Loucy (cell line): ENCODE measurements around the gene COL5A1.

Source experiments
- CTCF ChIP-seq: fragments of 200-600 bp; sonication (generic); conservative IDR thresholded peaks from 2 replicates; pipeline ENCODE4 v1.5.1; 2014; ENCODE audit warnings: mild to moderate bottlenecking, antibody characterized with exemption, low read length
- EZH2phosphoT487 ChIP-seq: fragments of 200-600 bp; IDR thresholded peaks from 2 replicates; pipeline ENCODE4 v1.6.1; 2018; ENCODE audit warnings: antibody characterized with exemption, mild to moderate bottlenecking, moderate library complexity, borderline replicate concordance

DNA sequence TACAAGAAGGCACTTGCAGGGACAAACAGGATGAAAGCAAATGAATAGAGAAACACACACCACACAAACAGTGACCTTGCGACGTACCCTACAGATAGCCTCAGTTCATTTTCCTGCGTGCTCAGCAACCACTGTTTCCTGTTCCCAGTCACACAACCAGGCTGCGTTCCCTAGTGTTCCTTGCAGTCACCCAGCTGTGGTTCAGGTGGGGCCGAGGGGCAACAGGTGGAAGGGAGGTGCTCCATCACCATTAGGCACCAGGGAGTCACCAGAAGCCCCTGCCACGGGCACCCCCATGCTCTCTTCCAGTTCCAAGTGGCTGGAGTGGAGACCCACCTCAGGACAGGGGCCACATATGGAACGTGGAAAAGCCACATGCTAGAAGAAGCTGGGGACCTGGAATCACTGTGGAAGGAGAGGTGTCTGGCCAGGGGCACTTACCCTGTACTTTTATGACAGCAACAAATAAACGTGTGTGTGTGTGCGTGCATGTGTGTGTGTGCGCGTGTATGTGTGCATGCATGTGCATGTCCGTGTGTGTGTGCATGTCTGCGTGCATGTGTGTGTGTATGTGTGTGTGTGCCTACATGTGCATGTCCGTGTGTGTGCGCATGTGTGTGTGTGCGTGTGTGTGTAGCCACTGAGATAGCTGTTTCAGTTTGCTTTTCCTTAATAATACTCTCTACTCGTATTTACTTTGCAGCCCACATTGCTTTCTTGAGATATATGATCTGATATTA is 220.2 kb downstream of the COL5A1 start:
- TF ChIP-seq EZH2phosphoT487 (no peak), CTCF (no peak)
